ENCODE results near the gene PLCD3. TPM values are rescaled to one million over a fixed set of nuclear protein-coding genes. Genes with fewer than 3 reads are reported as not detected.

PLCD3 gene
- total and polyA plus RNA-seq, 9 of the 15 experiments (the other 6 are each of a cell fraction or from before 2014, with no cell fraction given) = 0.20 to 22.6 (median 7.5) TPM

- 0 out of 4 replicates have a peak, but pooled peaks of 1 of the 2 experiments have one; percentile 3 for TF ChIP-seq UBTF (IDR thresholded peaks at IDR 0.05; ENCODE audit: borderline replicate concordance in 1 of 2, low read depth in 2 of 2, low read length in 2 of 2)
- TF ChIP-seq HNRNPLL (IDR thresholded peaks at IDR 0.05; ENCODE audit: low read depth, low read length, poor library complexity, severe bottlenecking) = no peak
- TF ChIP-seq HOXB6 (CRISPR knock-in tag; IDR thresholded peaks at IDR 0.05; ENCODE audit: borderline replicate concordance) = no peak
- TF ChIP-seq RFX1 (IDR thresholded peaks at IDR 0.05) = no peak
- no peak for TF ChIP-seq ZNF445 (CRISPR knock-in tag; IDR thresholded peaks at IDR 0.05; ENCODE audit: low read depth)
- no peak for TF ChIP-seq ZBTB26 (CRISPR knock-in tag; IDR thresholded peaks at IDR 0.05)
- 0 out of 2 replicates have a peak, but pooled peaks have one; percentile 62 for TF ChIP-seq ARID3B (CRISPR knock-in tag; IDR thresholded peaks at IDR 0.05; ENCODE audit: borderline replicate concordance)
- no peak for TF ChIP-seq MEF2A (IDR thresholded peaks at IDR 0.05; ENCODE audit: control insufficient read depth, low read depth, low read length)
- peak; percentile 9 for TF ChIP-seq GTF3C2 (IDR thresholded peaks at IDR 0.05; ENCODE audit: borderline replicate concordance, extremely low read depth, insufficient read length)
- no peak for TF ChIP-seq CBFA2T3 (IDR thresholded peaks at IDR 0.05)
- TF ChIP-seq NR2C1 (IDR thresholded peaks at IDR 0.05) = no peak
- TF ChIP-seq NR2C1 (tag; IDR thresholded peaks at IDR 0.05) = no peak
- no peak for TF ChIP-seq MIER1 (IDR thresholded peaks at IDR 0.05; ENCODE audit: low read depth)
- TF ChIP-seq TRIM28 (IDR thresholded peaks at IDR 0.05) = no peak
- TF ChIP-seq POLR2G (IDR thresholded peaks at IDR 0.05; ENCODE audit: low read depth, low read length) = peak; percentile 70; the same call in 1 of the 2 replicates
Measured at GRCh38 chr17:45132572-45133463, 503 bp upstream of the PLCD3 start (continued).

All from K562 (cell line).